ENCODE measurements around the gene PLSCR4. TPM values are rescaled to one million over a fixed set of nuclear protein-coding genes. Genes with fewer than 3 reads are reported as not detected.

The PLSCR4 gene
- total and polyA plus RNA-seq, 2 of the 8 experiments (the other 6 are each of a cell fraction or from before 2014, with no cell fraction given), result 1.8 to 2.9 TPM

GRCh38 chr3:146222204-146223046, 28.5 kb downstream of the PLSCR4 start:
- no peak overlapping the region for H3K4ac ChIP-seq (replicated peaks; ENCODE audit: insufficient read length, low read depth, low read length)
- H3K18ac ChIP-seq (ENCODE audit: extremely low read depth, low read length), result 0 out of 2 replicates have a peak overlapping the region, but pooled peaks have one; percentile 26
- H4K5ac ChIP-seq (ENCODE audit: insufficient read length, low read depth, low read length), result no peak overlapping the region
- no peak overlapping the region for H3K23ac ChIP-seq (ENCODE audit: insufficient read length)
- no peak overlapping the region for H3K56ac ChIP-seq (replicated peaks; ENCODE audit: insufficient read length, low read depth, low read length)
- peak overlapping the region; percentile 84; the same call in 1 of the 2 replicates for H2BK12ac ChIP-seq (ENCODE audit: low read depth, low read length)
- no peak overlapping the region for H2BK20ac ChIP-seq (ENCODE audit: low read length)
- H3K9ac ChIP-seq (replicated peaks in 1 of 4; ENCODE audit: extremely low read depth in 1 of 4, low read depth in 3 of 4, low read length in 3 of 4), result no peak overlapping the region
- H3K14ac ChIP-seq (ENCODE audit: insufficient read length), result no peak overlapping the region
- H2BK5ac ChIP-seq (ENCODE audit: low read depth, low read length), result no peak overlapping the region
- no peak overlapping the region for H4K8ac ChIP-seq (ENCODE audit: extremely low read depth, insufficient read depth, low read length)
- DNase-seq (ENCODE audit: low read depth in 1 of 2, low spot score in 2 of 2) (peak in 1 of 2 experiments; percentile 19), FAIRE-seq (peak; percentile 48)
- H2AFZ ChIP-seq (ENCODE audit: low read length), result peak overlapping the region; percentile 72
- H3K27ac ChIP-seq (ENCODE audit: low read depth, low read length), result no peak overlapping the region
- no peak overlapping the region for H2BK120ac ChIP-seq (replicated peaks; ENCODE audit: low read depth, low read length)
- no peak overlapping the region for H3K4me3 ChIP-seq (ENCODE audit: extremely low read depth in 1 of 4, insufficient read depth in 2 of 4, low read depth in 3 of 4, low read length in 4 of 4)
- 72 to 100% methylated on average over 1 to 9 of the region's 9 CpGs for WGBS, 2 experiments (ENCODE audit: extremely low coverage in 1 of 2, insufficient coverage in 1 of 2, insufficient read length in 1 of 2, insufficient replicate concordance in 2 of 2, low coverage in 1 of 2, low lambda C conversion rate in 2 of 2, missing lambda C conversion rate in 1 of 2)
- no peak overlapping the region for H3K4me2 ChIP-seq (ENCODE audit: insufficient read depth in 1 of 2, low read depth in 2 of 2, low read length in 2 of 2)
- peaks cover 3% of the 10 kb centered on the region; the same call in 1 of the 2 replicates for H3K23me2 ChIP-seq (ENCODE audit: low read depth, low read length)
- H3K9me3 ChIP-seq (ENCODE audit: insufficient read depth in 2 of 2, low read depth in 1 of 2, low read length in 1 of 2), result no peaks in the 10 kb centered on the region; a peak in 1 of 4 replicates
- POLR2A ChIA-PET (ENCODE audit: partially characterized antibody), result no interaction called here
- no peaks in the 10 kb centered on the region for H3K27me3 ChIP-seq (replicated peaks in 1 of 4; ENCODE audit: control insufficient read depth in 3 of 4, extremely low read depth in 1 of 4, insufficient read depth in 3 of 4, low read length in 3 of 4)
- H3K36me3 ChIP-seq (ENCODE audit: control insufficient read depth in 2 of 4, insufficient read depth in 4 of 4, low read length in 3 of 4), result no peaks in the 10 kb centered on the region
- no peaks in the 10 kb centered on the region for H4K20me1 ChIP-seq (replicated peaks in 1 of 2; ENCODE audit: control insufficient read depth in 1 of 2, insufficient read depth in 2 of 2, low read length in 2 of 2)
- no peak overlapping the region for H4K91ac ChIP-seq (replicated peaks; ENCODE audit: insufficient read length, low read length)
- no peaks in the 10 kb centered on the region for H3K79me1 ChIP-seq (ENCODE audit: low read depth, low read length)
- H2AK5ac ChIP-seq (ENCODE audit: low read depth, low read length), result 0 out of 2 replicates have a peak overlapping the region, but pooled peaks have one; percentile 95
- CTCF ChIA-PET (ENCODE audit: partially characterized antibody), result interaction anchor here (0.6 to 2.5 kb wide), 12 partner anchors 33 to 450 kb away, joined by 3 to 13 read pairs (median 3); no protein-coding TSS in a partner anchor
- no peaks in the 10 kb centered on the region for H3K79me2 ChIP-seq (ENCODE audit: control insufficient read depth in 1 of 2, insufficient read depth in 2 of 2, low read length in 2 of 2)
- no peak overlapping the region for H2BK15ac ChIP-seq (ENCODE audit: low read length)
- H3K4me1 ChIP-seq (replicated peaks in 1 of 4; ENCODE audit: control insufficient read depth in 3 of 4, insufficient read depth in 4 of 4, low read length in 3 of 4), result no peaks in the 10 kb centered on the region
- no peak for TF ChIP-seq KDM5A (IDR thresholded peaks at IDR 0.05; ENCODE audit: low read length)
- TF ChIP-seq BCL11A (IDR thresholded peaks at IDR 0.05; ENCODE audit: low read depth in 2 of 2, low read length in 2 of 2), result no peak
- TF ChIP-seq TEAD4 (IDR thresholded peaks at IDR 0.05; ENCODE audit: low read depth, low read length), result no peak
- peak; percentile 56; the same call in 1 of the 2 replicates for TF ChIP-seq JUND (IDR thresholded peaks at IDR 0.05; ENCODE audit: low read length)
- TF ChIP-seq TCF12 (IDR thresholded peaks at IDR 0.05; ENCODE audit: low read depth, low read length), result no peak
- peak; percentile 19 to 46 (median 37); a peak in 3 of 4 replicates for TF ChIP-seq CTCF (IDR thresholded peaks at IDR 0.05; ENCODE audit: control extremely low read depth in 1 of 3, insufficient read depth in 1 of 3, low read depth in 1 of 3, low read length in 3 of 3)
- TF ChIP-seq NRF1 (IDR thresholded peaks at IDR 0.05; ENCODE audit: low read depth, low read length), result no peak
- TF ChIP-seq SP1 (IDR thresholded peaks at IDR 0.05; ENCODE audit: low read depth, low read length), result no peak
- peak; percentile 67 to 77 for TF ChIP-seq RAD21 (IDR thresholded peaks at IDR 0.05 in 1 of 2, conservative IDR thresholded peaks at IDR 0.05 in 1 of 2; ENCODE audit: low read depth in 2 of 2, low read length in 2 of 2)
